DMS153 treated with DMSO at 0.1 percent for 48 hours (cell line): Measurements from ENCODE around the gene BAIAP2.
A peak's percentile ranks its signal among the peaks of the same experiment; 100 is the strongest.

Experiments
- DNase-seq: peaks from one replicate; lab custom pipeline; 2025; ENCODE audit not compliant: unreplicated experiment; lab: John Stamatoyannopoulos, UW

Gene BAIAP2

DNA sequence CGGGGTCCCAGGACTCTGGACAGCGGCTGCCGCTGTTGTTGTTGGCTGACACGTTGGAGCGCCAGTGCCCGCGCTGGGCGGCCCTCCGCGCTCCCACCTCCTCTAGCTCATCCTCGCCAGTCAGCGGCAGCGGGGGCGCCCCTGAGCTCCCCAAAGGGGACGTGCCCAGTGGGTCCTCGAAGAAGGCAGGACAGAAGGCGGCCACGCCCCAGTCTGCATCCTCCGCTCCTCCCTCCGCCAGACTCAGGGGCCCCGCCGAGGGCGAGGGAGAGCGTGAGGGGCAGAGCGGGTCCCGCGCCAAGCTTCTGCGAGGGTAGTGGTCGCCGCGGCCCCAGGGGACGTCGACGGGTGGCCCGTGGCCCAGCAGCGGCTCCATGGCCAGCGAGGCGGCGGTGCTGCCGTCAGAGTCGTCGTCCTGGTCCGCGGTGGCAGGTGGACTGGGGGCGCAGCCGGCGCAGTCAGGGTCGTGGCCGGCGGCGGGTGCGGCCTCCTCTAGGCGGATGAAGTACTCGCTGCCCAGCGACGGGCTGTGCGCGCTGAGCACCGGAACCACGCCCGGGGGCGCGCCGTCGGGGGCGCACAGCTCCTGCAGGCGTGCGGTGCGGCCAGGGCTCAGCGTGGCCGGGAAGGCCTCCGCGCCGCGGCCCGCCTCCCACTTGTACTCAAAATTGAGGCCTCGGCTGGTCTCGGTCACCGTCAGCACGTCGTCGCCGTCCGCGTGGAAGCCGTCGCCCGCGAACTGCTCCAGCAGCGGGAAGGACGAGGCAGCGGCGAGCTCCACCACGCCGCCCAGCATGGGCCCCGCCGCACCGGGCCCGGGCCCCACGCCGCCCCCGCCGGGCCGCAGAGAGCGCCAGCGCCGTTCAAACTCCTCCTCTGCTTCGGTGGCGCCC, 87.1 kb downstream of the BAIAP2 start:
- DNase-seq: no peak

- no peak for DNase-seq
These were observed 88.4 kb downstream of the BAIAP2 start for GRCh38 chr17:81123052-81124048.

GRCh38 chr17:81124377-81124776, 89.4 kb downstream of the BAIAP2 start:
- DNase-seq: no peak

DNA sequence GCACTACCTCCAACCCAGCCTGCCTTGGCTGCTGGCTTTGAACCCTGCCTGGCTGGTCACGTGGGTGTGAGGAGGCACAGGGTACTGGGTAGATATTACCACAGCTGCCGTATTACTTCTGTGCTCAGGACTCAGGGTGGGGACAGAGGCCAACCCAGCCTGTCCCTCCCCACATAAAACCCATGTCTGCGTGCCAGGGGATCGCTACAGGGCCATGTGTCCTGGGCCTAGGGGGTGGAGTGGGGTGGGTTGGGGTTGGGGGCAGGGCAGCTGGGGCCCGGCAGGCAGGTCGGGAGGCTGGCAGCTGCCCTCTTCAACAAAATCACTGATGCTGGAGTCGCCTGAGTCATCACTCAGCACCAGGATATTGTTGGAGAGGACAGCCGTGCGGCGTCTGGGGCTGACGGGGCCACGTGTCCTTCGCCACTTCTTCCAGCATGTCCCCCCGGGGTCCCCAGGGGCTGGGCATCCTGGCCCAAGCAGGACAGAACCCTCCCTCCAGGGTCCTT, 90.7 kb downstream of the BAIAP2 start:
- peak; percentile 14 for DNase-seq

DNA sequence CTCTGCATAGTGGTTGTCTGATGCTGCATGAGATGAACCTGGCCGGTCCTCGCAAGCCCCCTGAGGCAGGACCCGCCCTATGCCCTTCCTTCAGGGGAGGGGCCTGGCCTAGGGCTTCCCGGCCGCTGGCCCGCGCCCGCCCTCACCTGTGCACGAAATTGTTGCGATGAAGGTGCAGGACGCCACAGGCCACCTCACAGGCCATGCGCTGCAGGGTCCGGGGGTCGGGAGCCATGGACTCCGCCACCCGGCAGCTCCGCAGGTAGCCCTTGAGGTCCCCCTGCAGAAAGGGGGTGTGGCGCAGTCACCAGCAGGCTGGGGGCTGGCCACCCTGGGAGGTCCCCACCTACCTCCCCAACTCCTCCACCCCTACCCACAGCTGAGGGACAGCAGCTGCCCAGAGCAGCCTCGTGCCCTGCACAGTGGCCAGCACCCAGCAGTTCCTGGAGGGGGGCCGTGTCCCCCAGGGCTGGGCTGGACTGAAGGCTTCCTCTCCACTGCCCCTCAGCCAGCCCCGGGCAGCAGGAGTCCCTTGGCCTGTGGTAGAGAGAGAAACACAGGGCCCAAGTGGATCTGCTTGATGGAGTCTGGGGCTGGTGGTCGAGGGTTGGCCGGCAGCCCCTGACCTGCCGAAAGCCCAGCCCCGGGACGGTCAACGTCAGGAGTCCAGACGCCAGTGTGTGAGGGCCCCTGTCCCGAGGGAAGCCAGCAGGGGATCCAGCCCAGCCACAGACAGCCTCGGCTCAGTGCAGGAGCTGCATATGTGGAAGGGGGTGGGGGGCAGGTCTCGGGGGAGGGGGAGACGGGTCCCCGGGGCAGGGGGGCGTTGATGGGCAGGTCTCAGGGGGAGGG, 91.6 kb downstream of the BAIAP2 start:
- DNase-seq: no peak

DNA sequence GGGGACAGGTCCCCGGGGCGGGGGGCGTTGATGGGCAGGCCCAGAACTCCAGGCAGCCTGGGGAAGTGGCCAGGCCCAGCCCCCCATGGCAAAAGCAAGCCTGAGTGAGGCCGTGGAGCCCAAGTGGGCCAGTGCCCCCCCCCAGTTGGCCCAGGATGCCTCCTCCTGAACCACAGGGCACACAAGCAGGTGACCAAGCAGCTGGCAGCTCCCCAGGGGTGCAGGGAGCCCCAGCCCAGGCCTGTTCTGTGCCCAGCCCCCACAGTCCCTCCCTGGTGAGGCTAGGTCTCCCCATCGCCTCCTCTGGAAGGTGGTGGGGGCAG, 92.1 kb downstream of the BAIAP2 start:
- DNase-seq: no peak

DNA sequence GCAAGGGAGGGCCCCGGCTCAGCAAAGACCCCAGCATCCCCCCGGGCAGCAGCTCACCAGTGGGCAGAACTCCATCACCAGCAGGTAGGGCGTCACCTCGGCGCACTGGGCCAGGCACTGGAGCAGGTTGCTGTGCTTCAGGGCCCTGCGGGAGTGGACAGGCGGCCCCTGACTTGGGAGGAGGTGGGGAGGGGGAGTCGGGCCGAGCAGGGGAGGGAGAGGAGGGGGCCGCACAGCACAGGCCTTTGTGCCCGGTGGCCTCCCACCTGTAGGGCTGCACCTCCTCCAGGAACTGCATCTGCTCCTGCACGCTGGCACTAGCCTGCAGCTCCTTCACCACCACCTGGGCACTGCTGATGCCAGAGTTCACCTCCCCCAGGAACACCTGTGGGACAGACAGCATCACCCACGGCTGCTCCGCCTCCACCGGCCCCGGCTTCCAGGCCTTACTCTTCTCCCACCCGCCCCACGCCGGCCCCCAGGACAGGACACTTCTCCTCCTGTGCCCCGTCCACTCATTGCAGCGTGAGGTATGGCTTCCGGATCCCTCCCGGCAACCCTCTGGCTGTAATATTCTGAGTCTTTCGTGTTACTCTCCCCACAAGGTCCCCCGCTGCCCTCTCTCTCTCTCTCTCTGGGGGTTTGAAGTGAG, 92.7 kb downstream of the BAIAP2 start:
- no peak for DNase-seq

GRCh38 chr17:81128338-81128737, 93.4 kb downstream of the BAIAP2 start:
- DNase-seq: no peak

DNA sequence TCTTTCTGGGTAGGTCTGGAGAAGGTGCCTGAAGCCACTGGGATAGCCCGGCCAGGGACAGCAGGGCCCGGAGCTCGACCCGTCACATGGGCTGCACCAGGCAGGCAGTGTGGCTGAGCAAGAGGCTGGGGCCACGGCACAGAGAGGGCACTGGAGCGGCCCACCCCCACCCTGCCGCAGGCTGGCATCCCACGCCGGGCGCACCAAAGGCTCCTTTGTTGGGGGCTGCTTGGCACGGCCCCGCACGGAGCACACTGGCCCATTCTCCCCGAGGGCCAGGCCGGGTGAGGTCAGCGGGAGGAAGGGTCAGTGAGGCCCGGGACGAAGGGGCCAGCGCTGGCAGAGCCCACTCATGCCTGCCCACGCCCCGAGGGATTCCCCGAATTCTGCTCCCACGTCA, 93.8 kb downstream of the BAIAP2 start:
- DNase-seq: no peak

GRCh38 chr17:81129289-81129688, 94.3 kb downstream of the BAIAP2 start:
- no peak for DNase-seq

DNA sequence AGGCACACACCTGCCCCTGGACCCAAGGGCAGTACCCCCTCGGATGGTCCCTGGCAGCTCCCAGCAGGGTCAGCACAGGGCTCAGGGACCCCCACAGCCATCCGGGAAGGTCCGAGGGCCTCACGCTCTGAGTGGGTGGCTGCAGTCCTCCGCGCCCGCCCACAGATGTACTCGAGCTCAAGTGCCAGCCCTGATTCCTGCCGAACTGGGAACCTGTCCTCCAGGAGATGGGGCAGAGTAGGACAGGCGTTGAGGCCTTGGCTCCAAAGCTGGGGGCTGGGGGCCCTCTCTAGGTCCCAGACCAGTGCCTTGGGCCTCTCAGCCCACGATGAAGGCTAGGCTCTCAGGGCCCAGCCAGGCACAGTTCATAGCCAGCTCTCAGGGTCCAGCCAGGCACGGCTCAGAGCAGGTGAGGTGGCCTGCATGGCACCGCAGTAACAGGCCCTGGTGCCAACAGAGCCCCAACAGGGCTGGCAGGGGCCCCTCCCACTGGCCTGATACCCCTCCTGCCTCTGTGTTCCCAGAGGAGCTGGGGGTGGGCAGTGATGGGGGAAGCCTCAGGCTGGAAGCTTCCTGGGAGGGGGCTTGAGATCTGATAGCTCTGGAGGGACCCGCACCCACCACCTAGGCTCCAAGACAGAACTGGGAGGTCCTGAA, 94.9 kb downstream of the BAIAP2 start:
- no peak for DNase-seq

DNA sequence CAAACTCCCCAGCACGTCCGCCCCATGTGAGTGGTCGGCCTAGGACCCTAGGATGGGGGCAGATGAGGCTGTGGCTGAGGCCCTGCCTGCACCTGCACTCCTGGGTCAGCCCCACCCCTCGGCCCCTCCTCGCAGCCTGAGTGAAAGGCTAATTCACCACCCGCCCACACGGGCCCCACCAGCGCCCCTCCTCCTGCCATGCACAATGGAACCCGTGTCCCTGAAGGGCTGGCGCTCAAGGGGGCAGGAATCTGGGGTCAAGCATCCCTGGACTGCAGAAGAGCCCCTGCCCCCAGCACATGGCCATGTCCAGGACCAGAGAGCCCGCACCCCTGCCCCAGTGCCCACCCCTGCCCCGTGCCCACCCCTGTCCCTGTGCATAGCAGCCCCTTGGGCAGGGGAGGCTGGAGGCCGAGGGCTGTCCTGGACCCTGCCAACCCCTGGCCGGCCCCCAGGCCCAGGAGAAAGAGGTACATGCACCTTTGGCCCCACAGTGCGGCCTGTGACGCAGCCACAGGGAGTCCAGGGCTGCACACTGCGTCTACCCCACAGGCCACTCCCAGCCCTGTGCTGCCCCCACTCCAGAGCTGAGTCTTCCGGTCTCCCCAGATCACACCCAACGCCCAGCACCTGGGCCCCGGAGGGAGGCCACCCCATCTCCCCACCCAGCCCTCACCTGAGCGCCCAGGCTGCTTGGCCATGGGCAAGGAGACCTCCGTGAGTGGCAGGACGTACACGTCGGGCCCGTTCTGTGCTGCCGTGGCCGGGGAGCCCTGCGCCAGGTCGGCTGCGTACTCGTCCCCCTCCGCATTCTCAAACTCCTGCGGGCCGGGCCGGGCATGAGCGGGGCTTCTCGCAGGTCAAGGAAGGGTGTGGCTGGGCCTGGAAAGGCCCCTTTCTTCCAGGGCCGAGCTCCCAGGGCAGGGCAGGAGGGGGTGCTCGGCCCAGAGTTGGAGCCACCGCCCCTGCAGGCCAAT, 95.7 kb downstream of the BAIAP2 start:
- no peak for DNase-seq

DNA sequence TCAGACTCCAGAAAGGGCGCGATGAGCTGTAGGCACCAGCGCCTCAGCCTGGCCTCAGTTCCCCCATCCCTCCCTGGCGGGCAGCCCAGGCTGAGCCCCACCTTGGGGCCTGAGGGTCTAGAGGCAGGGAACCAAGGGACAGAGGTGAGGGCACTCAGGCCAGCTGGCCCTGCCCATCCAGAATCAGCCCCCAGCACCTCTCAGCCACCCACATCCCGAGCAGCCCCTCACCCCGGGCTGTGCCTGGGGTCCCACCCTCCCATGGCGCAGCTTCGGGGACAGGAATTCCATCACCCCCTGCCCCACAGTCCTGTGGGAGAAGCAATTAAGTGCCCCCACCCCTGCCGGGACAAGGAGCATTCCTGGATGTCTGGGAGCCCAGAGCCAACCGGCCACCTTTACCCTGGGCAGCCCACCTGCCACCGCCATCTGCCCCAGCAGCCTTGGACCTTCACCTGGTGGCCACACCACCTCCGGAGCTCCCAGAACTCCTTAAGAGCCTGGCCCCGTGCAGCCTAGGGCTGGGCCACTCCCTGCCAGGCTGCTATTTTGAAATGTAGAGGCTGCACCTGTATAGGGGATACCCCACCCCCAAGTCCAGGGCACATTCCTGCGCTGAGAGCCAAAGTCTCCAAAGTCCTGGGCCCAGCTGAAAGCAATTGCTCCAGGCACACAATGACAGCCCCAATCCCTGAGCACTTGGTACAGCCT, 96.7 kb downstream of the BAIAP2 start:
- no peak for DNase-seq

DNA sequence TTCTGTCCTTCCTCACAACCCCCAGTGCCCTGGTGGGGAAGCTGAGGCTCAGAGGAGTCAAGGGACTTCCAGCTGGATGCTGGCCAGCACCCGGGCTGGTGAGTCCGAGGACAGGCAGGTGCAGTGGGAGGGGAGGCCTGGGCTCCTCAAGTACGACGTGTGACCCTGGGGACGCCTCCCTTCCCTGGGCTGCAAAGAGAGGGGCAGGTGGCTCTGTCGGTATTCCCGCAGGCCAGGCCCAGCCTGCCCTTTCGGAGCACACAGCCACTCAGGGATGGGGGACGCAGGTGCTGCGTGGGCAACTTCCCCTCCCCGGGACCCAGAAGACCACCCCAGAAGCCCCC, 97.2 kb downstream of the BAIAP2 start:
- DNase-seq: no peak

- no peak for DNase-seq
These were observed 98.1 kb downstream of the BAIAP2 start for GRCh38 chr17:81132770-81133723.

- no peak for DNase-seq
These were observed 99.3 kb downstream of the BAIAP2 start for GRCh38 chr17:81134064-81134781.
